HepG2 (cell line): ENCODE data around the gene PPP1R14D. TPM values are rescaled to one million over a fixed set of nuclear protein-coding genes. Genes with fewer than 3 reads are reported as not detected.

Source experiments
- CERS6 ChIP-seq: sonication (generic); formaldehyde crosslinking; IDR thresholded peaks from 2 replicates; pipeline ENCODE4 v1.5.0; 2020; ENCODE audit warnings: missing genetic modification reagents
- KIAA2018 ChIP-seq: sonication (generic); formaldehyde crosslinking; IDR thresholded peaks from 2 replicates; pipeline ENCODE4 v1.5.0; 2020; ENCODE audit warnings: mild to moderate bottlenecking, missing genetic modification reagents, borderline replicate concordance
- RBM22 ChIP-seq: fragments of 200-400 bp; formaldehyde crosslinking; optimal IDR thresholded peaks from 2 replicates; pipeline ENCODE3; 2017; ENCODE audit warnings: mild to moderate bottlenecking, low read length, moderate library complexity
- RCOR2 ChIP-seq: IDR thresholded peaks from 2 replicates; pipeline ENCODE4 v1.6.1; 2016; ENCODE audit warnings: missing biosample characterization, missing genetic modification reagents
- REL ChIP-seq: sonication (generic); formaldehyde crosslinking; conservative IDR thresholded peaks from 2 replicates; pipeline ENCODE4 v1.8.0; 2022; ENCODE audit warnings: mild to moderate bottlenecking, missing genetic modification reagents, moderate library complexity
- STAG1 ChIP-seq: sonication (generic); formaldehyde crosslinking; IDR thresholded peaks from 2 replicates; pipeline ENCODE4 v1.4.0; 2020; ENCODE audit warnings: missing genetic modification reagents
- TCF12 ChIP-seq, 2 experiments: fragments of 450-650 bp in 1 of 2; sonication (generic) in 1 of 2; formaldehyde crosslinking in 1 of 2; IDR thresholded peaks; 2 replicates each; pipeline versions ENCODE4 v1.6.1 to v1.8.0; 2017 to 2022; ENCODE audit warnings: antibody characterized with exemption in 1 of 2, mild to moderate bottlenecking in 1 of 2, missing genetic modification reagents in 1 of 2, moderate library complexity in 1 of 2
- ZFY ChIP-seq: sonication (generic); formaldehyde crosslinking; IDR thresholded peaks from 2 replicates; pipeline ENCODE4 v1.4.0; 2020; ENCODE audit warnings: missing genetic modification reagents
- ZMYM4 ChIP-seq: sonication (generic); formaldehyde crosslinking; IDR thresholded peaks from 2 replicates; pipeline ENCODE4 v1.8.1; 2023; ENCODE audit warnings: mild to moderate bottlenecking, missing genetic modification reagents
- ZNF253 ChIP-seq: sonication (generic); formaldehyde crosslinking; IDR thresholded peaks from 2 replicates; pipeline ENCODE4 v1.8.0; 2022; ENCODE audit warnings: mild to moderate bottlenecking, missing genetic modification reagents, borderline replicate concordance
- ZNF556 ChIP-seq: sonication (generic); formaldehyde crosslinking; IDR thresholded peaks from 2 replicates; pipeline ENCODE4 v1.4.0; 2020; ENCODE audit warnings: mild to moderate bottlenecking, missing genetic modification reagents, borderline replicate concordance
- ZNF557 ChIP-seq: sonication (generic); formaldehyde crosslinking; IDR thresholded peaks from 2 replicates; pipeline ENCODE4 v1.4.0; 2020; ENCODE audit warnings: missing genetic modification reagents
- polyA plus RNA-seq, 8 experiments: library from polyadenylated mRNA; depleted of rRNA in 3 of 8; stranded (reverse) in 7 of 8; unstranded in 1 of 8; fragments of >200 nt; fragmentation: Illumina TruSeq in 4 of 8; extraction: Trizol in 4 of 8; gene quantifications; 2 replicates each; pipeline versions ENCODE4 v1.2.1 to v1.2.3, GENCODE V29; 2011 to 2016; ENCODE audit warnings: low read depth in 4 of 8, missing spikeins in 1 of 8, mixed read lengths in 1 of 8; ENCODE audit not compliant: insufficient read depth in 1 of 8
- total RNA-seq, 5 experiments: library from RNA; depleted of rRNA; stranded (reverse); fragments of >200 nt; fragmentation: Illumina TruSeq; extraction: Trizol; gene quantifications; 2 replicates each; pipeline ENCODE4 v1.2.3, GENCODE V29; 2016; ENCODE audit warnings: low read depth in 1 of 5
- TF ChIP-seq, protein P1 (sequence below): sonication (generic); formaldehyde crosslinking; IDR thresholded peaks from 2 replicates; pipeline ENCODE4 v1.5.0; 2020; ENCODE audit warnings: missing genetic modification reagents

The PPP1R14D gene
- total and polyA plus RNA-seq, 2 of the 13 experiments (the other 11 are each of a cell fraction or from before 2014, with no cell fraction given) = 0.53 to 0.55 TPM

DNA sequence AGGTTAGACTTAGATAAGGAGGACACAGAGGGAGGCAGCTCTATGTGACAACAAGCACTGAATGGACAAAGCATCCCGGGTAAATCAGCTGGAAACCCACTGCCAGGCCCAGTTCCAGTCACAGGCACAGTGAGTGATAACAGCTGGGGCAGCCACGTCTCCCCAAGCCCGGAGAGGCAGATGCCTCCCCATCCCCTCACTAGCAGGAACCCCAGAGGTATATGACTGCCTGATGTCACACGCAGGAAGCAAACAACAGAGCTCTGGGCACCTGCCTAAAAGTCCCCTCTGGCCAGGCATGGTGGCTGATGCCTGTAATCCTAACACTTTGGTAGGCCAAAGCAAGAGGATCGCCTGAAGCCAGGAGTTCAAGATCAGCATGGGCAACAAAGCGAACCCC, 40.5 kb downstream of the PPP1R14D start (continued):
- TF ChIP-seq KIAA2018 (CRISPR knock-in tag) (no peak), CERS6 (CRISPR knock-in tag) (no peak), ZNF557 (CRISPR knock-in tag) (no peak), RCOR2 (CRISPR knock-in tag) (no peak), ZNF253 (no peak), ZMYM4 (no peak), ZNF556 (CRISPR knock-in tag) (no peak), ZFY (CRISPR knock-in tag) (no peak), STAG1 (CRISPR knock-in tag) (no peak), RBM22 (no peak), REL (CRISPR knock-in tag) (no peak), TCF12 (IDR thresholded peaks at IDR 0.05) (no peak), TCF12 (CRISPR knock-in tag; IDR thresholded peaks at IDR 0.05) (no peak)
- TF ChIP-seq, protein P1, sequence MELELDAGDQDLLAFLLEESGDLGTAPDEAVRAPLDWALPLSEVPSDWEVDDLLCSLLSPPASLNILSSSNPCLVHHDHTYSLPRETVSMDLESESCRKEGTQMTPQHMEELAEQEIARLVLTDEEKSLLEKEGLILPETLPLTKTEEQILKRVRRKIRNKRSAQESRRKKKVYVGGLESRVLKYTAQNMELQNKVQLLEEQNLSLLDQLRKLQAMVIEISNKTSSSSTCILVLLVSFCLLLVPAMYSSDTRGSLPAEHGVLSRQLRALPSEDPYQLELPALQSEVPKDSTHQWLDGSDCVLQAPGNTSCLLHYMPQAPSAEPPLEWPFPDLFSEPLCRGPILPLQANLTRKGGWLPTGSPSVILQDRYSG = no peak
